Activated CD4-positive, alpha-beta T cell treated with anti-CD3 and anti-CD28 coated beads for 36 hours (primary cell): Measurements from ENCODE around the gene CCT5. TPM values are rescaled to one million over a fixed set of nuclear protein-coding genes. Genes with fewer than 3 reads are reported as not detected.

ENCODE experiments used
- ATAC-seq: fragments of 200-7000 bp; cut with Tn5 transposase; one replicate; pipeline ENCODE4 v1.10.0; 2021; ENCODE audit warnings: mild to moderate bottlenecking, moderate library complexity
- CTCF ChIA-PET: fragments of 350-600 bp; sonication (Branson Sonifier 250); formaldehyde crosslinking; loops from one replicate; lab custom pipeline; 2021; ENCODE audit warnings: antibody characterized with exemption; lab: Charles Lee
- POLR2A ChIA-PET: fragments of 350-600 bp; sonication (Branson Sonifier 250); formaldehyde crosslinking; loops from one replicate; lab custom pipeline; 2021; ENCODE audit warnings: antibody characterized with exemption, inconsistent platforms; lab: Charles Lee
- DNase-seq: peaks from one replicate; pipeline ENCODE4 v3.0.0-alpha.2; 2020
- H3K27ac Mint-ChIP-seq: one replicate; pipeline ENCODE4 v1.8.0; 2021; ENCODE audit warnings: mixed read lengths
- H3K27me3 Mint-ChIP-seq: one replicate; pipeline ENCODE4 v1.8.0; 2021; ENCODE audit warnings: mixed read lengths
- H3K36me3 Mint-ChIP-seq: one replicate; pipeline ENCODE4 v1.8.0; 2021; ENCODE audit warnings: low read depth, mixed read lengths
- H3K4me1 Mint-ChIP-seq: one replicate; pipeline ENCODE4 v1.8.0; 2021; ENCODE audit warnings: mixed read lengths
- H3K4me3 Mint-ChIP-seq: one replicate; pipeline ENCODE4 v1.8.0; 2021; ENCODE audit warnings: mild to moderate bottlenecking, moderate library complexity, mixed read lengths
- H3K9me3 Mint-ChIP-seq: one replicate; pipeline ENCODE4 v1.8.0; 2021; ENCODE audit warnings: low read depth, mixed read lengths
- intact Hi-C, 2 experiments: fragments of 100-400 bp; cut with DNase I in 1 of 2; cut with micrococcal nuclease in 1 of 2; formaldehyde crosslinking; loops; one replicate each; pipeline versions ENCODE4 v1.14.2 to v1.15.1; 2022 to 2024; cut with DNase I, micrococcal nuclease
- total RNA-seq, 2 experiments: library from RNA; stranded (reverse); gene quantifications; one replicate each; pipeline ENCODE4 v1.2.3, GENCODE V29; 2021

CCT5 gene
- total RNA-seq = 100 to 1,000 TPM; 347 to 461 TPM

DNA sequence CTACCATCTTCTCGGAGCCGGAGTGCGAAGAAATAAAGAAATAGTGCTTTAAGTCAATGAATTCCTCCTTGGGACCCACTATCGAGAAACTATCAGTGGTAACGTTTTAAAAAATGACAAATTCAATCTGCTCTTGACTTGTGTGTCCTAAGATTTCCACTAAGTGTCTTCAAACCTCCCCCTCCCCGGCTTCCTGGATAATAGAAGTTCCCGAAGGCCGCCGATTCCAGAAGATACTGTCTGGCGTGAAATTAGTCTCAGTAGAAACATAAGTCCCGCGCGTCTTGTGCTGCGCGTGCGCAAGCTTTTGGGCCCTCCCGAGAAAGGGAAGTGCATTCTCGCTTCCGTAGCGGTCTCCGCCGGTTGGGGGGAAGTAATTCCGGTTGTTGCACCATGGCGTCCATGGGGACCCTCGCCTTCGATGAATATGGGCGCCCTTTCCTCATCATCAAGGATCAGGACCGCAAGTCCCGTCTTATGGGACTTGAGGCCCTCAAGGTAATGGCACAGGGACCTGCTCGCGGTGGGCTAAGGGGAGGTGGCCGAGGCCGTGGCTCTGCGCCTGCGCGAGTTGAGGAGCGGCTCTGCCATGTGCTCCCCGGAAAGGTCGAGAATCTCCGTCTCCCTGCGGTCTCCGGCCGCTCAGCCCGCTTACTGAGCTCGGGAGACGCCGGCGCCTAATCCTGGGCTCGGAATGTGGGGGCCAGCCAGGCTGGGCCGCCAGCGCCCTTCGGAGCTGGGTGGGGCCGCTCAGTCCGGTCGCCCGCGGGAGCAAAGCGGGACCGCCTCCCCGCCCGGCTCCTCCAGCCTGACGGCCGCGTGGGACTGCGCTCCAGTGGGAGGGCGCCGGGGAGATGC lies at the start of gene CCT5:
Gene CCT5 (plus strand): TSS at position 333 of the 858 bp plus-strand sequence. CDS start 61 bp downstream, at position 394.
- H3K4me3 Mint-ChIP-seq = peak within 1 kb of the TSS; percentile 92
- H3K27me3 Mint-ChIP-seq = no peaks in the 10 kb centered on the region
- no peaks in the 10 kb centered on the region for H3K9me3 Mint-ChIP-seq
- peak within 1 kb of the TSS; percentile 100 for H3K27ac Mint-ChIP-seq
- ATAC-seq = peak; percentile 82
- POLR2A ChIA-PET = interaction anchor here (0.6 to 3.0 kb wide), 3 partner anchors 103 to 168 kb away, joined by 4 to 11 read pairs (median 6); partner anchors contain the start of gene MARCHF6
- intact Hi-C loops = loop anchor here (1.0 to 2.0 kb wide), 8 partner anchors 35 to 511 kb away; partner anchors contain the start of genes MARCHF6 (in 2 of the 2), ANKRD33B (in 1 of the 2), DAP (in 1 of the 2) and ROPN1L (in 1 of the 2)
- CTCF ChIA-PET = interaction anchor here (0.6 to 0.9 kb wide), 2 partner anchors 188 to 312 kb away, joined by 3 read pairs; no protein-coding TSS in a partner anchor
- DNase-seq = peak; percentile 93
- peaks cover 47% of the 10 kb centered on the region for H3K4me1 Mint-ChIP-seq
- H3K36me3 Mint-ChIP-seq = peaks cover 35% of the 10 kb centered on the region

DNA sequence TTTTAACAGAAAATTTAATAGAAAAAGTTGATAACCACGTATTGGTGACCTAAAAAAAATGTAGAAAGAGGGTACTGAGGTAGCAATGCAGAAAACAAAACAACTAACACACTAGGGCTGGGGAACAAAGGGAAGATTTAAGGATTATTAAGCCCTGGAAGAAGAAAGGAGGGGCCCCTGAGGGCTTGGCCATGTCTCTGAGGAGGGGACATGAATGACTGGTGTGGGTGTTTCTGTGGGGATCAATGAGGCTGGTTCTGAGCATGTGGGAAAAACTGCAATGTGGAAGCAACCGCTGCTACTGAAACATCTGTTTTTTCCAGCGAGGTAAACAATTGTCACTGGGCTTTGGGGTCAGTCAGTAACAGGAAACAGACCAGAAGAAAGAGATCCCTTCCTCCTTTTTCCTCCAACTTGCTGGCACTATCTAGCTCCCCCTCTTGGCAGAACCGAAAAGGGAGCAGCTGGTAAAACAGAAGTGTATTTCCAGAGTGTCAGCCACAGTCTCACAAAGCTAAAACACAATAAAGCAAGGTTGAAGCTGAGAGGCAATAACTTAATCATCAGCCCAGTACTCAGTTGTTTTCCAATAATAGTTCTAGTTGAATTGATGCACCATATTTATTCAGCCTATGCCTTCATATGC lies 48.7 kb upstream of the CCT5 start:
- ChIA-PET POLR2A (no interaction called here), CTCF (interaction anchor here (0.7 kb wide), 1 partner anchor 19 kb away, joined by 3 read pairs; no protein-coding TSS in a partner anchor)
- H3K4me1 Mint-ChIP-seq = no peaks in the 10 kb centered on the region
- H3K27me3 Mint-ChIP-seq = no peaks in the 10 kb centered on the region
- H3K27ac Mint-ChIP-seq = no peak overlapping the region
- DNase-seq (no peak), ATAC-seq (no peak)
- H3K36me3 Mint-ChIP-seq = peaks cover 8% of the 10 kb centered on the region
- intact Hi-C loops = no loop called here
- H3K4me3 Mint-ChIP-seq = no peak overlapping the region
- H3K9me3 Mint-ChIP-seq = peaks cover 14% of the 10 kb centered on the region

DNA sequence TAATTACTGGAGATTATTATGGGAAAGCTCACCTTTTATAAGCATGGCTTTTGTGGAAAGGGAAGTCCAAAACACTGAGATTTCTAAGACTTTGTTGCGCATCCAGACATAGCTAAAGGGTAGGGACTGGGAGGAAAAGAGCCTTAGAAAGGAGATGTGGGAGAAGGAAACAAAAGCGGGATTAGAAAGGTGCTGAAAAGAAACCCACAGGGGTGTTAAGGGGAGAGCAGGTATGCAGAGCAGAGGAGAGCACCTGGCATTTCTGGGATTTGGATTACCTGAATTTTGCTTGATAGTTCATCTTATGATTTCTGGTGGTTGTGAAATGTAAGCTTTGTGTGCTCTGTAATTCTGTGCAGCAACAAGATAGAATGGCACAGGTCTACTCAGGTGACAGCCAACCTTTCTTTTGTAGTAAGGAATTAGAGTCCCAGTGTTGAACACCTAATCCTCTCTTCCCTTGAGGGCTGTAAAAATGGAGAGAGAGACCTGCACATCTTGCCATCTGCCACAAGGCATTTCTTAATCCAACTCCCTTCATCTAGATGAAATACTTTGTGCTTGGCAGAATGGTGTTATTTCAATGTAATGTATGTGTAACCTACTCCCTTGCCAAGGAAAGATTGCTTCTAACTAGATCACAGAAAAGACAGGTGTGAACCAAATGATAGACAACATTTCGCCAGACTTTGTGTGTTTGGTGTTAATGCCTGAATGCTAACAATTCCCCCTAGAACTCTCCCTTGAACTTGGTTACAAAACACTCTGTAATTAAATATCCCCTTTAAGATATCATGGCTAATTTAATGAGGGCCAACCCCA lies 47.8 kb upstream of the CCT5 start:
- DNase-seq (no peak), ATAC-seq (no peak)
- H3K4me3 Mint-ChIP-seq = no peak overlapping the region
- H3K27me3 Mint-ChIP-seq = no peaks in the 10 kb centered on the region
- peaks cover 14% of the 10 kb centered on the region for H3K9me3 Mint-ChIP-seq
- H3K36me3 Mint-ChIP-seq = peaks cover 8% of the 10 kb centered on the region
- no peaks in the 10 kb centered on the region for H3K4me1 Mint-ChIP-seq
- ChIA-PET CTCF (interaction anchor here (0.7 kb wide), 1 partner anchor 20 kb away, joined by 3 read pairs; no protein-coding TSS in a partner anchor), POLR2A (no interaction called here)
- intact Hi-C loops = no loop called here
- no peak overlapping the region for H3K27ac Mint-ChIP-seq

GRCh38 chr5:10209004-10209403 lies 41.1 kb upstream of the CCT5 start:
- intact Hi-C loops = no loop called here
- POLR2A ChIA-PET = no interaction called here
- no peak overlapping the region for H3K27ac Mint-ChIP-seq
- H3K4me1 Mint-ChIP-seq = no peaks in the 10 kb centered on the region
- H3K9me3 Mint-ChIP-seq = no peaks in the 10 kb centered on the region
- DNase-seq (no peak), ATAC-seq (no peak)
- no peaks in the 10 kb centered on the region for H3K27me3 Mint-ChIP-seq
- CTCF ChIA-PET = no interaction called here
- H3K4me3 Mint-ChIP-seq = no peak overlapping the region
- H3K36me3 Mint-ChIP-seq = peaks cover 9% of the 10 kb centered on the region

DNA sequence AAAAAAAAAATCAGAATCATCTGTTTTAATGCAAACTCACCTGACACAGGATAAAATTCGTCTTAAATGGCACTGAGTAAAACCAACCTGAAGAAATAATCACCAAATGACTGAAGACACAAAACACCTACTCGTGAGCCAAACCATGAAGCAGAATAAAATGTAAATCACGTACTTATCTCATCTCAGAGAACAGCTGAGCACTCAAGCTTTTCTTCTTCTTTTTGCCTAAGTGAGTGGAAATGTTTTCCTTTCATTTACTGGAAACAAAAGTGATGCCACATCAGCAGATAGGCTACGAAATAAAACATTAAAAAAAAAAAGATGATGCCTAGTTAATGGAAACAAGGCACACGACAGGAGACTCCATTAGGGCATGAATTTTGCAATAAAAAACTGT lies 36.8 kb upstream of the CCT5 start:
- no peaks in the 10 kb centered on the region for H3K9me3 Mint-ChIP-seq
- intact Hi-C loops = no loop called here
- no peak overlapping the region for H3K4me3 Mint-ChIP-seq
- peaks cover 8% of the 10 kb centered on the region for H3K36me3 Mint-ChIP-seq
- DNase-seq (no peak), ATAC-seq (no peak)
- no peak overlapping the region for H3K27ac Mint-ChIP-seq
- POLR2A ChIA-PET = no interaction called here
- no peaks in the 10 kb centered on the region for H3K4me1 Mint-ChIP-seq
- H3K27me3 Mint-ChIP-seq = no peaks in the 10 kb centered on the region
- CTCF ChIA-PET = no interaction called here

- Mint-ChIP-seq H3K4me1 (no peaks in the 10 kb centered on the region), H3K36me3 (peaks cover 7% of the 10 kb centered on the region), H3K27me3 (no peaks in the 10 kb centered on the region), H3K4me3 (no peak overlapping the region), H3K9me3 (no peaks in the 10 kb centered on the region), H3K27ac (no peak overlapping the region)
- ChIA-PET CTCF (no interaction called here), POLR2A (no interaction called here)
- ATAC-seq (no peak), DNase-seq (no peak)
- intact Hi-C loops = no loop called here
Measured at GRCh38 chr5:10214041-10214440, 36.0 kb upstream of the CCT5 start.

- Mint-ChIP-seq H3K27ac (no peak overlapping the region), H3K4me1 (no peaks in the 10 kb centered on the region), H3K27me3 (no peaks in the 10 kb centered on the region), H3K36me3 (peaks cover 7% of the 10 kb centered on the region), H3K4me3 (no peak overlapping the region), H3K9me3 (no peaks in the 10 kb centered on the region)
- ChIA-PET CTCF (no interaction called here), POLR2A (no interaction called here)
- intact Hi-C loops = no loop called here
- no peak for DNase-seq
- no peak for ATAC-seq
Measured at GRCh38 chr5:10215366-10215765, 34.7 kb upstream of the CCT5 start.

- no peak for ATAC-seq
- H3K36me3 Mint-ChIP-seq = peaks cover 7% of the 10 kb centered on the region
- no peak overlapping the region for H3K27ac Mint-ChIP-seq
Measured at GRCh38 chr5:10216107-10216506, 34.0 kb upstream of the CCT5 start.

DNA sequence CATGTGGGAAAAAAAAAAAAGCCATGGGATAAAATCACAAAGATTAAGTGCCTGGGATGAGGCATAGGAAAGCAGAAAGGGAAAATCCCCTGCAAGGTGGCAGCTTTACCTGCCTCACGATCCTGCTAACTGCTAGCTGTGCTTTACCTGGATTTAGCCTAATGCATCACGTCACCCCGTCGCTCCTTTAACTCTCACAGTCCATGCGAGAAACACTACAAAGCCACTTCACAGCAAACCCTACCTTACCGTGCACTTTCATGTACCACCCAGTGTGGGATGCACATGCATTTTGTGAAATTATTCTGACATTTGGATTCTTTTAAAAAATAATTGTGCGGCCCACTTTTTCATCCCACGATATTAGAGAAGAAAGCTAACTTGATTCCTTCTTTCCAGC lies 31.4 kb upstream of the CCT5 start:
- DNase-seq (no peak), ATAC-seq (no peak)
- no peaks in the 10 kb centered on the region for H3K27me3 Mint-ChIP-seq
- peaks cover 17% of the 10 kb centered on the region for H3K36me3 Mint-ChIP-seq
- H3K27ac Mint-ChIP-seq = no peak overlapping the region
- CTCF ChIA-PET = no interaction called here
- no peaks in the 10 kb centered on the region for H3K9me3 Mint-ChIP-seq
- intact Hi-C loops = no loop called here
- H3K4me1 Mint-ChIP-seq = no peaks in the 10 kb centered on the region
- no peak overlapping the region for H3K4me3 Mint-ChIP-seq
- POLR2A ChIA-PET = no interaction called here

More at GRCh38 chr5:10216107-10216506, 34.0 kb upstream of the CCT5 start:
- ChIA-PET POLR2A (no interaction called here), CTCF (no interaction called here)
- Mint-ChIP-seq H3K4me3 (no peak overlapping the region), H3K9me3 (no peaks in the 10 kb centered on the region), H3K4me1 (no peaks in the 10 kb centered on the region), H3K27me3 (no peaks in the 10 kb centered on the region)
- no peak for DNase-seq
- intact Hi-C loops = no loop called here

DNA sequence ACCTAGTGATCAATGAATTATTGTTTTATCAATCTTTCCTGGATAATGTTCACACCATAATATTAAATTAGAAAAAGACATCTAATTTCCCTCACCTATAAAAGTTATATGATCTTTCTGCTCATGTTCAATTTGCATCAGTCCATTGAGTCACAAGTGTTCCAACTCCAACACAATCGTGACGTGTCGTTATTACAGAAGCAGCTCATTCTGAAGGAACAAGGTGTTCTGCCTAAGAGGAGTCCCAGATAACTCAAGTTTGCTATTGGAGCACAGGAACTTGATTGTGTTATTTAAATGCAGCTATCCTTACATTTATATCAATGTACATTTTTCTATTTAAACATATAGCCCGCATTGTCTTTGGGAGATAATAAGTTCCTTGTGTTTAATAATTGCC lies 31.0 kb upstream of the CCT5 start:
- Mint-ChIP-seq H3K27me3 (no peaks in the 10 kb centered on the region), H3K4me3 (no peak overlapping the region), H3K9me3 (no peaks in the 10 kb centered on the region), H3K27ac (no peak overlapping the region), H3K36me3 (peaks cover 21% of the 10 kb centered on the region), H3K4me1 (no peaks in the 10 kb centered on the region)
- CTCF ChIA-PET = no interaction called here
- no peak for ATAC-seq
- intact Hi-C loops = no loop called here
- POLR2A ChIA-PET = no interaction called here
- no peak for DNase-seq

DNA sequence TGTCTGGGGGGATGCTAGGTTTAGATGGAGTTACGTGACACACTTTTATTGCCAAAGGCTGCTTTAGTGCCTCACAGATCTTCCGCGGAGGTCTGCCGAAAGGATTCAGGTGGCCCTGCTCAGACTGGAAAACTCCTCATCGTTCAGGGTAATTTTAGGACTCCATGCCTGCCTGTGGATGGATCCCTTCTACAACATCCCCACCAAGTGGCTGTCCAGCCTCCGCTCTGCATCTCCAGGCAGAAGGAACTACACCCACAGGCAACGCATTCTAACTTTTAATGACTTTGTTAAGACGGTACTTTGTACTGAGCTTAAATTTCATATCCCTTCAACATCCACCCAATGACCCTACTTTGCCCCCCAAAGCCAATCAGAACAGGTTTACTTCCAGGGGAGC lies 29.8 kb upstream of the CCT5 start:
- Mint-ChIP-seq H3K4me1 (no peaks in the 10 kb centered on the region), H3K27me3 (no peaks in the 10 kb centered on the region), H3K27ac (no peak overlapping the region), H3K9me3 (peaks cover 10% of the 10 kb centered on the region), H3K4me3 (no peak overlapping the region), H3K36me3 (peaks cover 29% of the 10 kb centered on the region)
- no peak for DNase-seq
- intact Hi-C loops = no loop called here
- ATAC-seq = no peak
- ChIA-PET POLR2A (no interaction called here), CTCF (no interaction called here)
